GM12873 (cell line): ENCODE results near the gene COPS6.

ENCODE experiments used
- TF ChIP-seq, protein P1 (sequence below): IDR thresholded peaks from 2 replicates; pipeline ENCODE4 v1.5.1; 2012; ENCODE audit warnings: low read depth, mild to moderate bottlenecking, moderate library complexity, low read length, control low read depth; ENCODE audit not compliant: insufficient read depth; ENCODE audit errors: missing control alignments

The COPS6 gene

DNA sequence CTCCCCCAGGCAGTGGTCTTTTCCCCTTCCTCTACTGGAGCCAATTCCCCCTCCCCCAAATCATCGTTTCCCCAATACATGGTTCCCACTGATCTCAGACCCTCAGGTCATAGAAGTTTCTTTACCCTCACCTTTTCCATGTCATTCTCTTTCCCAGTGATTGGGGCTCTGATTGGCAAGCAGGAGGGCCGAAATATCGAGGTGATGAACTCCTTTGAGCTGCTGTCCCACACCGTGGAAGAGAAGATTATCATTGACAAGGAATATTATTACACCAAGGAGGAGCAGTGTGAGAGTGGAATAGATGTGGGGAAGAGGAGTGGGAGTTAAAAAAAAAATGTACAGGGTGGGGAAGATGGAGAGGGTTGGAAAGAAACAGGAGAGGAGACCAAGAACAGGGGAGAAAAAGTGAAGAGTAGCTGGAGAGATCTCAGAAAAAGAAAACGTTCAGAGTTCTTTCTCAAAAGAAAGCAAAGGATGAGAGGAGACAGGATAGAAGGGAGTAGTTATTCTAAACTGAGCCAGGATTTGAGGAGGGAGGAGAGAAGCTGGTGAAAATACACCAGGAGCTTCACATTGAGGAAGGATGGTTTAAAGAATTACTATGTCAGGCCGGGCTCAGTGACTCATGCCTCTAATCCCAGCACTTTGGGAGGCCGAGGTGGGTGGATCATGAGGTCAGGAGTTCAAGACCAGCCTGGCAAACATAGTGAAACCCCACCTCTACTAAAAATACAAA, 858 bp downstream of the COPS6 start:
- TF ChIP-seq, protein P1, sequence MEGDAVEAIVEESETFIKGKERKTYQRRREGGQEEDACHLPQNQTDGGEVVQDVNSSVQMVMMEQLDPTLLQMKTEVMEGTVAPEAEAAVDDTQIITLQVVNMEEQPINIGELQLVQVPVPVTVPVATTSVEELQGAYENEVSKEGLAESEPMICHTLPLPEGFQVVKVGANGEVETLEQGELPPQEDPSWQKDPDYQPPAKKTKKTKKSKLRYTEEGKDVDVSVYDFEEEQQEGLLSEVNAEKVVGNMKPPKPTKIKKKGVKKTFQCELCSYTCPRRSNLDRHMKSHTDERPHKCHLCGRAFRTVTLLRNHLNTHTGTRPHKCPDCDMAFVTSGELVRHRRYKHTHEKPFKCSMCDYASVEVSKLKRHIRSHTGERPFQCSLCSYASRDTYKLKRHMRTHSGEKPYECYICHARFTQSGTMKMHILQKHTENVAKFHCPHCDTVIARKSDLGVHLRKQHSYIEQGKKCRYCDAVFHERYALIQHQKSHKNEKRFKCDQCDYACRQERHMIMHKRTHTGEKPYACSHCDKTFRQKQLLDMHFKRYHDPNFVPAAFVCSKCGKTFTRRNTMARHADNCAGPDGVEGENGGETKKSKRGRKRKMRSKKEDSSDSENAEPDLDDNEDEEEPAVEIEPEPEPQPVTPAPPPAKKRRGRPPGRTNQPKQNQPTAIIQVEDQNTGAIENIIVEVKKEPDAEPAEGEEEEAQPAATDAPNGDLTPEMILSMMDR: no peak

DNA sequence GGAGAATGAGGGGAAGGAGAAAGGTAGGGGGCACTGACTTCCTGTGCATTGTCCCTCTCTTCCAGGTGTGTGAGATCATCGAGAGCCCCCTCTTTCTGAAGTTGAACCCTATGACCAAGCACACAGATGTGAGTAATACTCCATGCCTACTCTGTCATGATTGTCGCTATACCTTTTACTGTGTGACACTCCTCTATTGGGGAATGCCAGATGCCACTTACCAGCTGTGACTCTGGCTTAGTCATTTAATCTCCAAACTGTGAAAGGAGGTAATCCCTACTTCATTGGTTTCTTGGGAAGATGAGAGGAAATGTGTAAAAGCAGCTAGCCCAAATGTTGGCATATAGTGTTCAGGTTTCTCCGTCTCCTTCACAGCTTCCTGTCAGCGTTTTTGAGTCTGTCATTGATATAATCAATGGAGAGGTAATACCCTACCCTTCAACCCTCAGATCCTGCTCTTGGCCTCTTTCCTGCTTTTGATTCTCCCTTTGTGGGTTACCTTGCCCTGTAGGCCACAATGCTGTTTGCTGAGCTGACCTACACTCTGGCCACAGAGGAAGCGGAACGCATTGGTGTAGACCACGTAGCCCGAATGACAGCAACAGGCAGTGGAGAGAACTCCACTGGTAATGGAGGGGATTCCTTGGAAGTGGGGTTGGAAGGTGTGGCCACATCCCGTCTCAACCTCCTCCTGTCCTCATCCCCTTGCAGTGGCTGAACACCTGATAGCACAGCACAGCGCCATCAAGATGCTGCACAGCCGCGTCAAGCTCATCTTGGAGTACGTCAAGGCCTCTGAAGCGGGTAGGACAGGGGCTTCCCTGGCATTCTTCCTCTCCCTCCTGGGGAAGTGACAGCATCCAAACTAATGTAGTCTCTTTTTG, 2.0 kb downstream of the COPS6 start:
- TF ChIP-seq, protein P1: no peak

DNA sequence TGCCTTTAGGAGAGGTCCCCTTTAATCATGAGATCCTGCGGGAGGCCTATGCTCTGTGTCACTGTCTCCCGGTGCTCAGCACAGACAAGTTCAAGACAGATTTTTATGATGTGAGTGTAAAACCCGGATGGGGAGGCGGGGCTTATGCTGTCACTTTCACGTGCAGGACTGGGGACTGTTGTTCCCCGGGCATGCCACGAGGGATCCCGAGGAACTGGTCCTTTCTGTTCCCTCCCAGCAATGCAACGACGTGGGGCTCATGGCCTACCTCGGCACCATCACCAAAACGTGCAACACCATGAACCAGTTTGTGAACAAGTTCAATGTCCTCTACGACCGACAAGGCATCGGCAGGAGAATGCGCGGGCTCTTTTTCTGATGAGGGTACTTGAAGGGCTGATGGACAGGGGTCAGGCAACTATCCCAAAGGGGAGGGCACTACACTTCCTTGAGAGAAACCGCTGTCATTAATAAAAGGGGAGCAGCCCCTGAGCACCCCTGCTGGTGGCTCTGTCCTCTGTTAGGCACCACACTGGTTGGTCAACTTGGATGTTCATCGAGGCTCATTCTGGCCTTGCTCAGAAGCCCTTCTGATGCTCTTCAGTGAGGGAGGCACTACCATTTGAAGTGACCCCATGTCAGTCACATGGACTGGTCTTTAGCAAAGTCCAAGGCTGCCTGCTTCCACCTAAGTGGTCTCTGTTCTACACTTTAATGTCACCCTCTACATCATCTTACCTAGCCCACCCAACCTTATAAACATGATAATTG, 2.8 kb downstream of the COPS6 start:
- TF ChIP-seq, protein P1: peak; percentile 29

DNA sequence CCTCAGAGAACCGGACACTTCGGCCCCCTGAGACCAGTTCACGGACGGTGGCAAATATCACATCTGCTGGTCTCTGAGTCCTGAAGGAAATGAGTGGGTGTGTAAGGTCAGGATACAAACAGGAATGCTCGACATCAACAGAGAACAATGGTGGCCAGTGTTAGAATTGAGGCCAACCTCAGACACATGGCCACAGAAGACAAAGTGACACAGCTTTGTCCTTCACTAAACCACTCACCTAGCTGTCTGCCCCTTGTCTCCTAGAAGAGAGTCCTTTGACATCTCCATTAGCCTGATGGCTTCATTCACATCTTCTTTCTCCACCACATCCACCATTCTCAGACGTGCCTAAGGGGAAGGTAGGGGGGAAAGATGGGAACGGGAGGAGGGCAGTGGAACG, 4.3 kb downstream of the COPS6 start:
- TF ChIP-seq, protein P1: no peak

DNA sequence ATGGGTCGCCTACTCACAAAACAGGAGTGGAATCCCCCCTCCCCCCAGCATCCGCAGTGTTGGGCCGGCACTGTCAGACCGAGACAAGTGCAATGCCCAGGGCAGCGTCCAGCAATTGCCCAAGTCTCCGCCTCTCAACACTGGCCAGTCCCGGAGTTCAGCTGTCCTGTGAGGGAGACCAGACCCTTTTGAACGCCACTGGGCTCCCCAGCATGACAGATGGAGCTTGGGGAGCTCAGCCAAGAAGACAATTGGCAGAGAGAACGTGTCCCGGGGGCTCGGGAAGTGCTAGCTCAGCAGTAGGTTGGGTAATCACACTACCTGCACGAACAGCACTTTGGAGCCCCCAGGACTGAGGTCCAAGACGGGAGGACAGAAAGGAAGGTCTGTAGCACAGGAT, 4.7 kb downstream of the COPS6 start:
- TF ChIP-seq, protein P1: no peak

DNA sequence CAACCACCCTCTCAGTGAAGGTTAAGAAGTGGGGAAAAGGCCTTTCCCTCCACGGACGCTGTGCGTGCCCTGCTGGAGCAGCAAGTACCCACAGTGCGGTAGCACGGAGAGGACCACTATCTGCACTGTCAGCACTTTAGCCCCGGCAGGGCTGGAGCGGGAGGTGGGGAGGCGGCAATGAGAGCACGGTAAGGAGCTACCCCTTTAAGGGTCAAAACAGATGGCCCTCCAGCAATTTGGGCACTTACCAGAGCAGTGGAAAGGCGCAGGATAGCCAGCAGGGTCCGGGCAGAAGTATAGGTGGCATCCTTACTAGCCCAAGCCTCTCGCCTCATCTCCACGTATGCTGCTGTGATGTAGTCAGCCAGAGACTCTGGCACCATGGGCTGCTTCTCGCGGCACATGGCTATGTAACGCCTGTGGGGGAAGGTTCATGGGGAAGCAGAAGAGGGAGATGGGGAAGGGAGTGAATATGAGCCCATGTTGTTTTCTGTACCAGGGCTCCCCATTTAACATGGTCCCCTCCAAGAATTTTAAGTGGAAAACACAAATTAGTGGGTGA, 5.2 kb downstream of the COPS6 start:
- TF ChIP-seq, protein P1: no peak

DNA sequence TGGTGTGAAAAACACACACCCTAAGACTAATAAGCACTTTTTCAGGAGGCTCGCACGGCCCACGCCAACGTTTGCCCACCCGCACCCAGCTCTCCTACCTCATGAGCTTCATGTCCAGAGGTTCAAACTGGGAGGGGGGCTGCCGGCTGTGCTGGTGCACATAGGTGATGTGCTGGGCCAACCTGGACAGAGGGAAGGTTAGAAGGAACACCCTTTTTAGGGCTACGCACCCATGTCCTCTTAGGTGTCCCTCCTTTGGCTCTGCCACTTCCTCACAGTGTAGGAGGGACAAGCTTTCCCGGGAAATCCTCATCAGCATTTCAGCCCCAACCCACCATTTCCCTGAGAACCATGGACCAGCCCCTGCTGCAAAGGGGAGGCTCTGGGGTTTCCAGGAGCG, 6.5 kb downstream of the COPS6 start:
- TF ChIP-seq, protein P1: no peak
